Prostate gland (tissue), 2 donors: ENCODE data around the gene KCNK16.

Experiments used
- CTCF ChIP-seq, 4 experiments: fragments of 200-600 bp in 2 of 4; fragments of 450-650 bp in 2 of 4; sonication (generic) in 2 of 4; IDR thresholded peaks; 1 replicate in 3 of 4; 2 replicates in 1 of 4; pipeline ENCODE4 v1.5.1; 2016 to 2019; ENCODE audit warnings: antibody characterized with exemption in 4 of 4, mild to moderate bottlenecking in 2 of 4, moderate library complexity in 2 of 4
- POLR2A ChIP-seq: fragments of 450-650 bp; IDR thresholded peaks from one replicate; pipeline ENCODE4 v1.6.1; 2016; ENCODE audit warnings: antibody characterized with exemption, mild to moderate bottlenecking
- POLR2AphosphoS5 ChIP-seq: sonication (generic); formaldehyde crosslinking; IDR thresholded peaks from one replicate; pipeline ENCODE4 v1.6.1; 2017; ENCODE audit warnings: antibody characterized with exemption

- TF ChIP-seq CTCF (IDR thresholded peaks at IDR 0.05), result no peak
- TF ChIP-seq POLR2AphosphoS5, result no peak
- no peak for TF ChIP-seq POLR2A
Observed at GRCh38 chr6:39268721-39269120, 53.8 kb downstream of the KCNK16 start.
